NCI-H2081 treated with DMSO at 0.1 percent for 48 hours (cell line): ENCODE data around the gene PRRG4.
"Not testable (repeated sequence)": the region's sequence is repeated elsewhere in the genome, so short reads cannot be mapped to it uniquely, and the experiment has no call there.

Experiments used
- DNase-seq: peaks from one replicate; lab custom pipeline; 2025; lab: John Stamatoyannopoulos, UW

The PRRG4 gene

DNA sequence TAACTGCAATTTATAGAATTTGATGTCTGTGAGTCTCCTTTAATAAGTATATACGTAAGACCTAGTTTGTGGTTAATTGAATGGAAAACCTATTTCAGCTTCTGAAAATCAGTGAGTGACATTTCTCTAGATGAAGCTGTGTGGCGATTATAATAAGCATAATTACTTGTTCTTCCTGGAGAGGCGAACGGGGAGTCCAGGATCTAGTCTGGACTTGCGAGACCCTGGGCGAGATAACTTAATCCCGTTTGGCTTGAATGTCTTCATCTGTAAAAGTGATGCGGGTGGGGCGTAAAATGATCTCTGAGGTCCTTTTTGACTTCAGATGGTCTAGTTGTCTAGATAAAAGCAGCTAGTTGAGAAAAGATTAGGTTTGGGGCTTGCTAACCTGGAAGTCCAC is 1.1 kb downstream of the PRRG4 start:
- no peak for DNase-seq

DNA sequence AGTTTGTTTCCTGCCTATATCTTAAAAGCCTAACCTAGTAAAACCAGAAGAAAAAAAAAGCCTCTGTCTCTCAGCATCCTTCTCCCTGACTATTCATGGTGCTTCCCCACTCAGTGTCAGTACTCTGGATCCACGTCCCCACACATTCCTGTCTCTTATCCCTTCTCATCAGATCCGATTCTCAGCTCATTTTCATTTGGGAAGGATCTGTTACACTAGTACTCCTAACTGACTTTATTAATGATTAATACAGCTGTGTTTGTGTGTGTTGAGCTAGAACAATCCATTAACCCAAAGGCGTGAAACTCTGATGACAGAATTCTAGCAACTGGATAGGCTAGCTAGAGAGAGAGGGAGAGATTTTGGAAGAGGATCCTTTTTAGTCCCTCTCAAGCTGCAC is 1.5 kb downstream of the PRRG4 start:
- DNase-seq = no peak

DNA sequence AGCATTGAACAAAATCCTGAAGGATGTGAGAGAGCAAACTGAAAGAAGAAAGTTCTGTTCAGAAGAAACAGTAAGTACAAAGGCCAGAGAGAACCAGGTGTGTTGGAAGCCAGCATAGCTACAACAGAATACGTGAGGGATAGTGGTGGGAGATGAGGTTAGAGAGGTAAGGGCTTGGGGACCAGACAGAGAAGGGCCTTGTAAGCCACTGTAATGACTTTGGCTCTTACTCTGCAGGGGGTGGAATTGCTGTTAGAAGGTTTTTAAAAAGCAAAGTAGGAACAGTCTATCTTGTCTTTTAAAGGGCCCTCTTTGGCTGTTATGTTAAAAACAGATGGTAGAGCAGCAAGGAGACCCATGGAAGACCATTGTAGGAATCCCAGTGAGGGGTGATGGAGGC is 4.2 kb downstream of the PRRG4 start:
- no peak for DNase-seq

DNA sequence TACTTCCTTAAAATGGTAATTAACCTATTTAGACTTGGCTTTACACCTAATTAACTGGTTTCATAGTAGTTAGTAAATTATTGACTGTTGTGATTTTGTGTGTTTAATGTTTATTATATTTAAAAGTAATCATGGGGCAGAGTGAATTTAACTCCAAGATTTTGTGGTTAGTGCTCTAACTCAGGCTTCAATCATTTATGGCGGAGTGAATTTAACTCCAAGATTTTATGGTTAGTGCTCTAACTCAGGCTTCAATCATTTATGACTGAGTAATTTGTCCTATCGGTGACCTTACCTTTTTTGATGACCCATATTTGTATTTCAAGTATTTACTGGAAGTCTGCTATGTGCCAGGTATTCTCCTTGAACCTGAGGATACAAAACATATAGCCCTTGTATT is 7.2 kb downstream of the PRRG4 start:
- DNase-seq = no peak

DNA sequence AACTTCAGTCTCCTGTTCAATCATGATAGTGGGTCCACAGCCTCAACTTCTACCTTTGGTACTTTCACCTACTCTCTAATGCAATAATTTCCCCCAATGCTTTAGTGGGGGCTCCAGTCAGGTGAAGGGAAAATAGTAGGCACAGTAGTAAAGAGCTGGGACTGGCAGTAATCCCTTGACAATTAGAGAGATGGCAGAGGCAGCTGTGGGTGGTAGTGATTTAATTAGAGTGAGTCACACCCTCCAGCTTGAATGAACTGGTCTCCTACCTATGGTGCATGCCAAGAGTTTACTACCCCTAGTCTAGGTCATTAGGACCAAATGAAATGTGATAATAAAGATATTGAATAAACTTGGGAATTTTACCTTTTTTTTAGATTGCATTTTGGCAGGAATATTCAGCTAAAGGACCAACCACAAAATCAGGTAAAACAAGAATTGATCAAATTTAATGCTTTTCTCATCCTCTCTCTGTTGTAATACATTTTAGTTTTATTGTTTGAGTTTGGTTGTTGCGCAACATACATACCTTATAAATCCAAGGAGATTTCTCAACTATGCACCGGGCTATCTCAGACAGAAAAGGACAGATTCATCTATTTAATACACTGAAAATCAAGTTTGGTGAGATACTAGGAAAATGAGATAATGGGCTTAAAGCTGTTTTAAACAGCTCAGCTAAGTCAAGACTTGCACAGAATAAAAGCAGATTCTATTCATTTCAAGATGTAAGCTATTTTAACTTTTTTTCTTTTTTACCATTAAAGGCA is 9.0 kb downstream of the PRRG4 start:
- no peak for DNase-seq

DNA sequence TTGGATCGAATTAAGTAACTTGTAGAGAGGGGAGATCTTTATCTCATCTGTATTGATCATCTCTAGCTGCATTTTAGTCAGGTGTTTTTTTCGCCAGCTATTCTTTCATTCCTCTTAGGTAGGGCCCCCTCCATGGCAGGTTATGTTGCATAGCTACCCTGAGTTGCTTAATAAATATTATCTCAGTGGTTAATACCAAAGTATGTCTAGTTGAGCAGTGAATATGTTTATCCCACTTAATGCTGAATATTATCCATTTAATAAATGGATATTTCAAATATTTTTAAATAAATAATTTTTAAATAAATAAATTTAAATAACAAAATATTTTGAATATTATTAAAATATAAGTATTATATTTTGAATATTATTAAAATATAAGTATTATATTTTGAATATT is 9.6 kb downstream of the PRRG4 start:
- DNase-seq = no peak

DNA sequence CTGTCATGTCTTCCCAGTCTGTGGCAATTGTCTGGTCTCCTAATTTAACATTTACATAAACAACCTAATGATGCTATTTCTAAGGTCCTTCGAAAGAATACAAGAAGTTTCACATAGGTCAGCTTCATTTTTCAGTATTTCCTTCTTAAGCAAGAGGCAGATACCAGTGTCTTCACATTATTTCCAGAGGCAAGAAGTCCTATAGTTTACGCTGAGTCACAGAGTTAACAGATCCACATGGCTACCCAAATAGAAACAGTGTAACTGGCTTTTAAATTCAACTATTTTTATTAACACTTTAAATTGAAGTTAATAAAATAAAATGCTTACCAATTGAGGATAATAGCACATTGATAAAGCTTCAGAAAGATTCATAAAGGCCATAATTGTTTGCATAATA is 10.9 kb downstream of the PRRG4 start:
- DNase-seq = no peak

DNA sequence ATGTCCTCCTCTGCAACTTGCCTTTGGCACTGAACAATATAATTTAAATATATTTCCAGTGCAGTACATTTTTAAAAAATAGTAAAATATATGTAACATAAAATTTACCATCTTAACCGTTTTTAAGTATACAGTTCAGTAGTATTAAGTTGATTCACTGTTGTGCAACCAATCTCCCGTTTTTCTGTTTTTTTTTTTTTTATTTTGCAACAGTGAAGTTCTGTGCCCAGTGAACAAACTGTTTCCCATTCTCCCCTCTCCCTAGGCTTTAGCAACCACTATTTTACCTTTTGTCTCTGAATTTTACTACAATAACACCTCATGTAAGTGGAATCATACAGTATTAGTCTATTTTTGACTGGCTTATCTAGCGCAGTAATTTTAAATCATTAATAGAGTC is 13.8 kb downstream of the PRRG4 start:
- DNase-seq = no peak

DNA sequence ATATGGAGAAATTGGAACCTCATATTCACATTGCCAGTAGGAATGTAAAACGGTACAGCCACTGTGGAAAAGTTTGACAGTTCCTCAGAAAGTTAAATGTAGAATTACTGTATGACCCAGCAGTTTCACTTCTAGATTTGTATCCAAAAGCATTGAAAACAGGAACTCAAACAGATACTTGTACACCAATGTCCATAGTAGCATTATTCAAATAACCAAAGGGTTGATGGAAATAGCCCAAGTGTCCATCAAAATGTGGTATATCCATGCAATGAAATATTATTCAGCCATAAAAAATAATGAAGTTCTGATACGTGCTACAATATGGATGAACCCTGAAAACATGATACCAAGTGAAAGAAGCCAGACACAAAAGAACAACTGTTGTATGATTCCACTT is 17.8 kb downstream of the PRRG4 start:
- DNase-seq = no peak

DNA sequence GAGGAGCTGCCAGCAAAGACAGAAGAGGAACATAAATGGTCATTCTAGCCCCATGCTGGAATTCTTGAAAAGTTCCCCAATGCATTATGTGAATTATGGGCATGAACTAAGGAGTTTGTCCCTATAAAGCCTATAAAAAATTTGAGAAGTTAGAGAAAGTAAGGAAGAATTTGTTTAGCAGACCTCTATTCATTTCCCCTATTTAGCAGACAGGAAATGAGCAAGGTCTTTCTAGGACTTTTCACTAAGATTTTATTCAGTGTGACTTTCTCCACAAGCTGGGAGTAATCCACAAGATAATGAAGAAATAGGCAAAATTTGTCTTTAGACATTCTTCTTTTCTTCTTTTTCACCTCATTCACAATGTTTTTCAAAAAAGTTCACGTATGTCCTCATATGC is 20.0 kb downstream of the PRRG4 start:
- DNase-seq = no peak

DNA sequence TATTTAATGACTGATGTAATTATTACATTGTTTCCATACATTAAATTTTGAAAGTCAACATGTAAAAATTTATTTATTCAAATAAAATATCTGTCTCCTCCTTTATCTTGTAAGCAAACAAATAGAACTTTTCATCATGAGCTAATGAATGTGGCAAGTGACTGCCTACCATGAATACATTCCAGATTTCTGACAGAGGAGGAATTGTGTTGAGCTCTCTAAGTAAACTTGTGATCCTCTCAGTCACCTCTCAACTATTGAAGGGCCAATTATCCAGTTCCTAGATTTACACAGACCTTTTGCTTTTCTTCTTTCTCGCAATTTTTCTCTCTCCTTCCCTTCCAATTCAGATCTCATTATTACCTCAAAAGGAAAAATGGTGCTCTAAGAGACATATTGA is 21.5 kb downstream of the PRRG4 start:
- no peak for DNase-seq

DNA sequence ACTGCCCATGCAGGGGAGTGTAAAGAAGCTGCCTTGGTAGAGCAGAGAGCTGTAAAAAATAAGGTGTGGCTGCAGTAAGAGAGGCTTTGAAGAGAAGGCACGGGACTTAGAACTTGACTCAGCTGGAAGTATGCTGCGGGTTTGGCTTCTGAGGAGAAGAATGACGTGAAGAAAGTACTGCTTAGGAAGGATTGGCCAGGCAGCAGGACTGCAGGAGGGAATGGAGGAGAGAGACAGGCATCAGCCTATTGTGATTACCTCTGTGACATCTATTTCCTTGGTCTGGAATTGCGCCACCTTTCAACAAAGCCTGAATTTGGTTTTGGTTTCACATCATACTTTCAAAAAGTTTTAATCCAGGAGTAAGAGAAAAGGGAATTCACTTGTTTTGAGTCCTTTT is 22.5 kb downstream of the PRRG4 start:
- no peak for DNase-seq

DNA sequence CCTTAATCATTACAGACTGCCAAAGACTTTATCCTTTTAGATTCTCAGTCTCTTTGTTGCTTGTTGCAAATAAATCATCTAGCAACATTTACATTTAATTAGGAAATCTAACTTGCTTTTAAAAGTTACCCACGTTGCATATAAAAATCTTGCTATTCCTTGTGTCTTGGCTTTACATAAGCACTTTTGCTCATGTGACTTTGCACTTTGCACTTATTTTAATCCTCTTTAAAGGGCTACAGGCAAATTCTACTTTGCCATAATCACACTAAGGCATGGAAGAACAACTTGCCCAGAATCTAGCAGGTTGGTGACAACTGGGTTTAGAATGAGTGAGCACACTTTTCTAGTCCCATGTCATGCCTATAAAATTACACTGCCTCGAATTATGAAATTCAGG is 25.9 kb downstream of the PRRG4 start:
- no peak for DNase-seq

DNA sequence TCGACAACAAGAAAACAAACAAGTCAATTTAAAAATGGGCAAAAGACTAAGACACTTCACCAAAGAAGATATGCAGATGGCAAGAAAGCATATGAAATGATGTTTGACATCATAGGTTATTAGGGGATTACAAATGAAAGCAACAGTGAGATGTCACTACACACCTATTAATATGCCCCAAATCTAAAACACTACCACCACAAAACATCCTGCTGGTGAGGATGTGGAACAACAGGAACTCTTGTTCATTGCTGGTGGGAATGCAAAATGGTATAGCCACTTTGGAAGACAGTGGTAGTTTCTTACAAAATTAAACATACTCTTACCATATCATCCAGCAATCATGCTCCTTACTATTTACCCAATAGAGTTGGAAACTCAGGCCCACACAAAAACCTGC is 29.0 kb downstream of the PRRG4 start:
- DNase-seq = no peak

DNA sequence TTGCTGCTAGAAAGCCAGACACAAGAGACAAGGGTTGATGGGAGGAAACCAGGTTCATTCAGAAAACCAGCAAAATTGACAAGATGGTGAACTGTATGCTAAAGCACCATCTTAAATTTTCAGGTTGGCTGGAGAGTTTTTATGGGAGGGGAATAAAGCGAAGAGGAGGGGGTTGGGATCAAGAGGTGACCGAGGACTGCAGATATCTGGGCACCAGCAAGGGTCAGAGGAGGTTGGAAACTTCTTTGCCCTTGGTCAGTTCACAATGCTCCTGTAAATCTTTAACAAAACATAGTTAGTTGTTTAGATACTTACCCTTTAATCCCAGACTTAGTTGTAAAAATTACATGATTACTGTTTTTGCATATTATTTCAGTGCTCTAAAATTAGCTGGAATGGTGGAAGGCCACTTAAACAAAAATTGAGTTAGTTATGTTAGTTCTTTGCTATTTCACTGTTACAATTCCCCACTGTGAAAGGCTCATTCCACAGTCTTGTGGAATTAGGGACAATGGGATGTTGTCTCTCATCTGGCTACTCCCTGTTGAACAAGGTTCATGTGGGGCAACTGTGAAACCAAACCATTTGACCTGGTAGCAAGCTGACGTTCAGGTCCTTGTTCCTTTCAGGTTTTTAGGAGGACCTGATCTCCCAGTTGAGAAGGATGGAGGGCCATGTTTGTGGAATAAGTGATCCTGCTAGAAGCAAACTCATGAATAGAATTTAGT is 32.3 kb downstream of the PRRG4 start:
- DNase-seq = no peak

DNA sequence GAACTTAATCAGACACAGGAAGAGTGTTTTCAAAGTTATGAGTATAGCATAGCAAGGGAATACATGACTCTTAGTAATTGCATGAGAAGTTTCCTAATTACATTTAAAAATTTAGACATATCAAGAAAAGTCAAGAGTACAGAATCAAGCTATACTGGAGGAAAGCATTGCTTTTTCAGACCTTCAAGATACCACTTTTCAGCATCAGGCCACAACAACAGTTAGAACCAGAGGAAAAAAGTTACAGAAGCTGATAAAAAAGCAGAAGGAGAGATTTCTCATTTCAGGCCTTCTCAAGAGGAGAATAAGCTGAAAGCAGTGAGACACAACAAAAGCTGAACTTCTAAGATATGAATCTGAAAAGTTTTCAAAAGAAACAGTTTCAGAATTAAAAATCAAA is 34.8 kb downstream of the PRRG4 start:
- DNase-seq = no peak

DNA sequence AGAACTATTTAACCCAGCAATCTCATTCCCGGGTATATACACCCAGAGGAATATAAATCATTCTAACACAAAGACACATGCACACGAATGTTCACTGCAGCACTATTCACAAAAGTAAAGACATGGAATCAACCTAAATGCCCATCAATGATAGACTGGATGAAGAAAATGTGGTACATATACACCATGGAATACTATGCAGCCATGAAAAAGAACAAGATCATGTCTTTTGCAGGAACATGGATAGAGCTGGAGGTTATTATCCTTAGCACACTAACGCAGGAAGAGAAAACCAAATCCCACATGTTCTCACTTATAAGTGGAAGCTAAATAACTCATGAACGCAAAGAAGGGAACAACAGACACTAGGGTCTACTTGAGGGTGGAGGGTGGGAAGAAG is 39.0 kb downstream of the PRRG4 start:
- not testable (repeated sequence) for DNase-seq

DNA sequence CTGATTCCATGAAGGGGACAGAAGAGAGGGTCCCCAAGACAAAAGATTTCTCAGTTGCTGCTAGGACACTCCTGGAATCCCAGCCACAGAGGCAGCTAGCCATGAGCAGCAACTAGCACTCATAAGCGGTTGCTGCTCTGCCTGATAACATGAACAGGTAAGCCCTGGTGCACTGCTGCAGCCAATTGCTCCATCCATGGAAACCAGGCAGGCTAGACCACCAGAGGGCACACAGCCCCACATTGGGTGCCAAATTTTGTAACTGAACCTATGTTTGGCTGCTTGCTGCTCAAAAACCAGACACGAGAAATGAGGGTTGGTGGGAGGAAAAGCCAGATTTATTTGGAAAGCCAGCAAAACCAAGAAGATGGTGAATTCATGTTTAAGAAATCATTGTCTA is 40.9 kb downstream of the PRRG4 start:
- DNase-seq = no peak

DNA sequence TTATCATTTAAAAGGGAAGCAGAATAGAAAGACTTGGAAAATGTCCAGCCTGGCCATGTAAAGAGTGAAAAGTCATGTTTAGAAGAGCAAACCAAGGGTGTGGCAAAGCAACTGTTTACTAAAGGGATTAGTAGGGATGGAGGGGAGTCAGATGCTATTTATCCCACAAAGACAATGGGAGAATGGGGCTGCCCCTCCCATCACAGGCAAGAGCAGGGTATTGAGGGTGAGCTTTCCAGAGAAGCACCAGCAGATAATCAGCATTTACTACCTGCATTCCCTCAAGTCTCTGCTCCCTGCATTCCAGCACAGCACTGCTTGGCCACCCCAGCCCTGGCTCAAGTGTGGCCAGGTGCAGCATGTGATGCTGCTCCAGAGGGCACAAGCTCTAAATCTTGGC is 44.4 kb downstream of the PRRG4 start:
- no peak for DNase-seq

DNA sequence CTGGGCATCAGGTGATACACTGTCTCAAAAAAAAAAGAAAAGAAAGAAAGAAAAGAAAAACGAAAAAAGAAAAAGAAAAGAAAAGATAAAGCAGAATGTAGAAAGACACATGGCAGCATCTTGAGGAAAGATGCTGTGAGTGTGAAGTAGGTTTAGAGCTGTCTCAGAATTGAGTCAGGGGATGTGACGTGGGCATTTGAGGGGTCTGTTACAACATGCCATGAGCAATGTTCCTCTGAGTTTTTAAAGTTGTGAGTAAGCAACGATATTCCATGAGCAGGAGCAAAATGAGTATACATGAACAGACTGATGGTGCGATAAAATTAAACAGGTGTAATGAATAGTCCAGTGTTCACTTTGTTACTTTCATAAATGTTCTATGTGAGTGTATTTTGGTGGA is 51.6 kb downstream of the PRRG4 start:
- no peak for DNase-seq

DNA sequence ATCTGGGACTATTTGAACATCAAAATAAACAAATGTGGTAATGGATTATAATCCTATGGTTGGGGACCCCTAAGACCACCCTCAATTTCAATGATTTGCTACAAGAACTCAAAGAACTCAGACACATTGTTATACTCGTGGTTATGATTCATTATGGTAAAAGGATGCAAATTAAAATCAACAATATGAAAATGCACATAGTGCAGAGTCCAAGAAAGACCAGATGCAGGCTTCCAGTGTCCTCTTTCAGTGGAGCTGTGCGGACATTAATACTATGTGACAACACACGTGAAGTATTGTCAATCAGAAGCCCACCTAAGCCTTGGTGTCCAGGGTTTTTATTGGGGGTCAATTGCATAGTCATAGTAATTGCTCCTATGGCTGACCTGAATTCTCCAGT is 53.7 kb downstream of the PRRG4 start:
- DNase-seq = no peak

DNA sequence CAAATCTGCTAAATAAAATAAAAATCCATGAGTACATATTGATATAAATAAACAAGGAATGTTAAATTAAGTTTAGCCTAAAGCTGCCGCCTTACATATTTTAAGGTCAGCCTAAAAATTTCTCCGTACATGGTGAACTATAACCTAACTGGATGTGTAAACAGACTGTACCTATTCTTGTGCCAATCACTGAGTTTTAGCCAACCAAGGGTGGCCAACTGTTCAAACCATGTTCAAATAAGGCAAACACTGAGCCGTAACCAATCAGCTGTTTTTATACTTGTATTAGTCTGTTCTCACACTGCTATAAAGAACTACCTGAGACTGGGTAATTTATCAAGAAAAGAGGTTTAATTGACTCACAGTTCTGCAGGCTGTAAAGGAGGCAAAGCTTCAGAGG is 54.3 kb downstream of the PRRG4 start:
- no peak for DNase-seq

DNA sequence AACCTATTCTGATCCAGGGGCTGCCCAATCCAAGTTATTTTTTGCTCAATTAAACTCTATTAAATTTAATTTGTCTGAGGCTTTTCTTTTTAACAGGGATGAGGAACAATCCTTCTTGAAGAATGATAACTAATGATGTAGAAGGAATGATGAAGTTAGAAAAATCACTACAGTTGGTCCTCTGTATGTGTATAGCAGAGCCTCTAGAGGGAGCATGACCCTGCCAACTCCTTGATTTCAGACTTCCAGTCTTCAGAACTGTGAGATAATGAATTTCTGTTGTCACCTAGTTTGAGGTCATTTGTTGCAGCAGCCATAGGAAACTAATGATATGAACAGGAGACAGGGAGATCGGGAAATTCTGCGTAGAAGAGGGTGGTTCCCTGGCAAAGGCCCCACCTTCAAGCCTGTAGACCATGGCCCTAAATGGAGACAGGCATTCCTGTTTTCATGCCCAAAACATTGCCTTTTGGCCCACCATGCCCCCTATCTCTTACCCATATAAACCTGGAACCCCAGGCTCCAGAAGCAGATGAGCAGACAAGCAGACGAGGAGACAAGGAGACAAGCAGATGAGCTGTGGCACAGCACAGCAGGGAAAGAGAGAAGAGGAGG is 55.1 kb downstream of the PRRG4 start:
- DNase-seq = no peak

DNA sequence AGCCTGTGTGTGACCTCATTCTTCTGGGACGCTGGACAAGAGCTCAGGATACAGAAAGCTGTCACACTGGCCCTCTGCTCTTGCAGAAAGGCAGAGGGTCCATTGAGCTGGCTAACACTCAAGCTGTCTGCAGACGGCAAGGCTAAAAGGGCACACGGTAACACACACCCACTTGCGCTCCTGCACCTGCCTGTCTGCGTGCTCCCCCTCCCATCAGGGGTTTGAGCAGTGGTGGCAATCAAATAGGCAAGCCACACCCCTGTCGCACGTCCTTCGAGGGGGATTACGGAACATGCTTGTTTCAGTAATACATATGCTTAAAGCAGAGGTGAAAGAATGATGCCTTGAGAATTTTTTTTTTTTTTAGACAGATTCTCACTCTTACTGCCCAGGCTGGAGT is 55.8 kb downstream of the PRRG4 start:
- DNase-seq = no peak
